Activated naive CD8-positive, alpha-beta T cell treated with anti-CD3 and anti-CD28 coated beads, Interleukin-2, amount 10 ng/mL, durations not matched to agents 7 days and 5 days (primary cell): ENCODE measurements around the gene CLCN6. TPM values are rescaled to one million over a fixed set of nuclear protein-coding genes. Genes with fewer than 3 reads are reported as not detected.

Experiments
- ATAC-seq: fragments of 150-1000 bp; cut with Tn5 transposase; one replicate; pipeline ENCODE4 v1.10.0; 2021; ENCODE audit warnings: low read depth, moderate library complexity
- POLR2A ChIA-PET: fragments of 350-600 bp; sonication (Branson Sonifier 250); formaldehyde crosslinking; loops from one replicate; lab custom pipeline; 2021; ENCODE audit warnings: antibody characterized with exemption; lab: Charles Lee
- DNase-seq: peaks from one replicate; pipeline ENCODE4 v3.0.0; 2021
- H3K27ac Mint-ChIP-seq: one replicate; pipeline ENCODE4 v1.8.0; 2022; ENCODE audit warnings: mild to moderate bottlenecking, mixed read lengths
- H3K27me3 Mint-ChIP-seq: one replicate; pipeline ENCODE4 v1.8.0; 2022; ENCODE audit warnings: mild to moderate bottlenecking, moderate library complexity, mixed read lengths
- H3K36me3 Mint-ChIP-seq: one replicate; pipeline ENCODE4 v1.8.0; 2021; ENCODE audit warnings: mild to moderate bottlenecking, mixed read lengths
- H3K4me1 Mint-ChIP-seq: one replicate; pipeline ENCODE4 v1.8.0; 2021; ENCODE audit warnings: mixed read lengths
- H3K4me3 Mint-ChIP-seq: one replicate; pipeline ENCODE4 v1.8.0; 2022; ENCODE audit warnings: mild to moderate bottlenecking, moderate library complexity, mixed read lengths
- H3K9me3 Mint-ChIP-seq: one replicate; pipeline ENCODE4 v1.8.0; 2021; ENCODE audit warnings: mixed read lengths
- total RNA-seq, 2 experiments: library from RNA; stranded (reverse); gene quantifications; one replicate each; pipeline ENCODE4 v1.2.3, GENCODE V29; 2021

CLCN6 gene
- total RNA-seq, 2 experiments from 2014 or later = 21.9 to 25.5 TPM

GRCh38 chr1:11793819-11794218, 12.2 kb upstream of the CLCN6 start:
- POLR2A ChIA-PET = interaction anchor here (2.1 kb wide), 1 partner anchor 12 kb away, joined by 4 read pairs; the partner anchor contains the start of genes CLCN6 and MTHFR
- Mint-ChIP-seq H3K4me1 (no peaks in the 10 kb centered on the region), H3K4me3 (no peak overlapping the region), H3K9me3 (no peaks in the 10 kb centered on the region), H3K36me3 (peaks cover 18% of the 10 kb centered on the region), H3K27me3 (no peaks in the 10 kb centered on the region), H3K27ac (no peak overlapping the region)
- DNase-seq (no peak), ATAC-seq (no peak)

- DNase-seq (no peak), ATAC-seq (no peak)
- Mint-ChIP-seq H3K27ac (no peak overlapping the region), H3K9me3 (no peaks in the 10 kb centered on the region), H3K4me3 (no peak overlapping the region), H3K36me3 (peaks cover 21% of the 10 kb centered on the region), H3K4me1 (no peaks in the 10 kb centered on the region), H3K27me3 (no peaks in the 10 kb centered on the region)
- POLR2A ChIA-PET = interaction anchor here (2.1 kb wide), 1 partner anchor 12 kb away, joined by 4 read pairs; the partner anchor contains the start of genes CLCN6 and MTHFR
Measured at GRCh38 chr1:11794446-11795237, 11.3 kb upstream of the CLCN6 start.

- H3K4me3 Mint-ChIP-seq = no peak overlapping the region
- H3K36me3 Mint-ChIP-seq = peaks cover 26% of the 10 kb centered on the region
- H3K9me3 Mint-ChIP-seq = no peaks in the 10 kb centered on the region
- H3K4me1 Mint-ChIP-seq = no peaks in the 10 kb centered on the region
- POLR2A ChIA-PET = no interaction called here
- no peak overlapping the region for H3K27ac Mint-ChIP-seq
- no peaks in the 10 kb centered on the region for H3K27me3 Mint-ChIP-seq
- ATAC-seq (no peak), DNase-seq (no peak)
Measured at GRCh38 chr1:11795238-11795890, 10.6 kb upstream of the CLCN6 start.

- DNase-seq (no peak), ATAC-seq (no peak)
- no peaks in the 10 kb centered on the region for H3K9me3 Mint-ChIP-seq
- H3K36me3 Mint-ChIP-seq = peaks cover 32% of the 10 kb centered on the region
- H3K27ac Mint-ChIP-seq = no peak overlapping the region
- POLR2A ChIA-PET = interaction anchor here (0.7 to 1.1 kb wide), 2 partner anchors 10 to 480 kb away, joined by 3 to 4 read pairs; partner anchors contain the start of genes CLCN6 and MTHFR
- H3K4me1 Mint-ChIP-seq = no peaks in the 10 kb centered on the region
- H3K27me3 Mint-ChIP-seq = no peaks in the 10 kb centered on the region
- no peak overlapping the region for H3K4me3 Mint-ChIP-seq
Measured at GRCh38 chr1:11796036-11796828, 9.8 kb upstream of the CLCN6 start.

- Mint-ChIP-seq H3K27me3 (no peaks in the 10 kb centered on the region), H3K36me3 (peaks cover 27% of the 10 kb centered on the region), H3K4me1 (peaks cover 6% of the 10 kb centered on the region), H3K9me3 (no peaks in the 10 kb centered on the region), H3K4me3 (no peak overlapping the region), H3K27ac (no peak overlapping the region)
- POLR2A ChIA-PET = interaction anchor here (1.5 kb wide), 1 partner anchor 133 kb away, joined by 5 read pairs; the partner anchor contains the start of gene FBXO6
- DNase-seq (no peak), ATAC-seq (no peak)
Measured at GRCh38 chr1:11797525-11798216, 8.3 kb upstream of the CLCN6 start.

- H3K27me3 Mint-ChIP-seq = no peaks in the 10 kb centered on the region
- no peak overlapping the region for H3K27ac Mint-ChIP-seq
- peaks cover 25% of the 10 kb centered on the region for H3K36me3 Mint-ChIP-seq
Measured at GRCh38 chr1:11799099-11799498, 6.9 kb upstream of the CLCN6 start.

GRCh38 chr1:11799896-11800295, 6.1 kb upstream of the CLCN6 start:
- peaks cover 23% of the 10 kb centered on the region for H3K4me1 Mint-ChIP-seq
- H3K27me3 Mint-ChIP-seq = no peaks in the 10 kb centered on the region
- no peaks in the 10 kb centered on the region for H3K9me3 Mint-ChIP-seq
- DNase-seq = no peak
- POLR2A ChIA-PET = no interaction called here
- no peak overlapping the region for H3K27ac Mint-ChIP-seq
- peaks cover 22% of the 10 kb centered on the region for H3K36me3 Mint-ChIP-seq
- ATAC-seq = no peak
- H3K4me3 Mint-ChIP-seq = no peak overlapping the region

More at GRCh38 chr1:11799099-11799498, 6.9 kb upstream of the CLCN6 start:
- DNase-seq = no peak
- ATAC-seq = no peak
- peaks cover 17% of the 10 kb centered on the region for H3K4me1 Mint-ChIP-seq
- H3K9me3 Mint-ChIP-seq = no peaks in the 10 kb centered on the region
- H3K4me3 Mint-ChIP-seq = no peak overlapping the region
- POLR2A ChIA-PET = no interaction called here

GRCh38 chr1:11800391-11800755, 5.6 kb upstream of the CLCN6 start:
- H3K4me3 Mint-ChIP-seq = no peak overlapping the region
- H3K9me3 Mint-ChIP-seq = no peaks in the 10 kb centered on the region
- no peaks in the 10 kb centered on the region for H3K27me3 Mint-ChIP-seq
- no peak overlapping the region for H3K27ac Mint-ChIP-seq
- no peak for DNase-seq
- no peak for ATAC-seq
- peaks cover 23% of the 10 kb centered on the region for H3K4me1 Mint-ChIP-seq
- H3K36me3 Mint-ChIP-seq = peaks cover 20% of the 10 kb centered on the region
- POLR2A ChIA-PET = no interaction called here

GRCh38 chr1:11800756-11801433, 5.1 kb upstream of the CLCN6 start:
- H3K9me3 Mint-ChIP-seq = no peaks in the 10 kb centered on the region
- peaks cover 24% of the 10 kb centered on the region for H3K4me1 Mint-ChIP-seq
- H3K27ac Mint-ChIP-seq = no peak overlapping the region
- no peak for DNase-seq
- no peaks in the 10 kb centered on the region for H3K27me3 Mint-ChIP-seq
- no peak for ATAC-seq
- peak overlapping the region; percentile 20 for H3K4me3 Mint-ChIP-seq
- POLR2A ChIA-PET = no interaction called here
- peaks cover 19% of the 10 kb centered on the region for H3K36me3 Mint-ChIP-seq

- Mint-ChIP-seq H3K36me3 (peaks cover 22% of the 10 kb centered on the region), H3K4me3 (peak overlapping the region; percentile 99), H3K27me3 (no peaks in the 10 kb centered on the region), H3K9me3 (no peaks in the 10 kb centered on the region), H3K4me1 (peaks cover 38% of the 10 kb centered on the region), H3K27ac (peak overlapping the region; percentile 90)
- POLR2A ChIA-PET = interaction anchor here (0.6 to 3.2 kb wide), 8 partner anchors 16 to 139 kb away, joined by 3 to 58 read pairs (median 4); partner anchors contain the start of gene FBXO6
- ATAC-seq (no peak), DNase-seq (peak; percentile 46)
Measured at GRCh38 chr1:11802616-11802972, 3.4 kb upstream of the CLCN6 start.

- H3K4me1 Mint-ChIP-seq = peaks cover 42% of the 10 kb centered on the region
- H3K27ac Mint-ChIP-seq = peak overlapping the region; percentile 90
- peak; percentile 81 for DNase-seq
- peak; percentile 59 for ATAC-seq
- peak overlapping the region; percentile 99 for H3K4me3 Mint-ChIP-seq
- no peaks in the 10 kb centered on the region for H3K9me3 Mint-ChIP-seq
- POLR2A ChIA-PET = interaction anchor here (0.6 to 3.2 kb wide), 15 partner anchors 10 to 831 kb away, joined by 3 to 58 read pairs (median 3); partner anchors contain the start of genes AGTRAP, FBXO6 and MTOR
- peaks cover 24% of the 10 kb centered on the region for H3K36me3 Mint-ChIP-seq
- no peaks in the 10 kb centered on the region for H3K27me3 Mint-ChIP-seq
Measured at GRCh38 chr1:11802973-11803885, 2.8 kb upstream of the CLCN6 start.
